ENCODE data around the gene CRELD2.

The CRELD2 gene

DNA sequence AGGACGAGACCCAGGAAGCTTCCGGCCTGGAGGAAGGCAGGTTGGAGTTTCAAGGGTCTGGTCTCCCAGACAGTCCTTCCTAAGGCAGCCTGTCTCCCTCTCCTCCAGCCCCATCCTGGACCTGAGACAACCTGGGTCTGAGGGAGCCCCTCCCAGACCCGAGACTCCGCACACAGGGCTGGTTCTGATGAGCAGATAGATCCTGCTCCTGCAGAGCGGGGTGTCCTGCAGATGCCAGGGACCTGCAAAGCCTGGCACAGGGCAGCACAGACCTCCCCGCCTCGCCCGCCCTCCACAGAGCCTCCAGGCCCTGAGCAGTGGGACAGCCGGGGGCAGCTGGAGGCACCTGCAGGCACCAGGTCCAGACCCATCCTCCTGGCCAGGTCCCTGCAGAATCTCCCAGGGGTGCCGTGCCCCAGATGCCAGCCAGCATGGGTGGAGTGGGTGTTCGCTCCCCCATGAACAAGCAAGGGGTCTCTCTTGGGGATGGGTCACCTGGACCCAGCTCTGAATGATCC lies 49.9 kb downstream of the CRELD2 start:
- no peaks in the 10 kb centered on the region for H3K27me3 ChIP-seq (replicated peaks; ENCODE audit: control insufficient read depth, insufficient read depth, low read length, poor library complexity, severe bottlenecking)
- H3K36me3 ChIP-seq (ENCODE audit: control insufficient read depth, insufficient read depth, low read length), result peaks cover 3% of the 10 kb centered on the region
- H3K4me3 ChIP-seq (ENCODE audit: insufficient read depth, low read depth, low read length, poor library complexity, severe bottlenecking), result no peak overlapping the region
- H3K27ac ChIP-seq (ENCODE audit: insufficient read depth, low read length, poor library complexity, severe bottlenecking), result no peak overlapping the region
- no peak for DNase-seq
- H3K4me1 ChIP-seq (ENCODE audit: control insufficient read depth, insufficient read depth, low read length, poor library complexity, severe bottlenecking), result peaks cover 33% of the 10 kb centered on the region
- H3K9me3 ChIP-seq (ENCODE audit: control insufficient read depth, low read length), result no peaks in the 10 kb centered on the region

- H3K9me3 ChIP-seq (ENCODE audit: control insufficient read depth, low read length), result no peaks in the 10 kb centered on the region
- no peak overlapping the region for H3K4me3 ChIP-seq (ENCODE audit: insufficient read depth, low read depth, low read length, poor library complexity, severe bottlenecking)
- H3K4me1 ChIP-seq (ENCODE audit: control insufficient read depth, insufficient read depth, low read length, poor library complexity, severe bottlenecking), result peaks cover 28% of the 10 kb centered on the region
- no peak for DNase-seq
- H3K27ac ChIP-seq (ENCODE audit: insufficient read depth, low read length, poor library complexity, severe bottlenecking), result no peak overlapping the region
- no peaks in the 10 kb centered on the region for H3K36me3 ChIP-seq (ENCODE audit: control insufficient read depth, insufficient read depth, low read length)
- no peaks in the 10 kb centered on the region for H3K27me3 ChIP-seq (replicated peaks; ENCODE audit: control insufficient read depth, insufficient read depth, low read length, poor library complexity, severe bottlenecking)
Observed at GRCh38 chr22:49968831-49969661, 50.6 kb downstream of the CRELD2 start.

- no peaks in the 10 kb centered on the region for H3K36me3 ChIP-seq (ENCODE audit: control insufficient read depth, insufficient read depth, low read length)
- no peaks in the 10 kb centered on the region for H3K27me3 ChIP-seq (replicated peaks; ENCODE audit: control insufficient read depth, insufficient read depth, low read length, poor library complexity, severe bottlenecking)
- no peak overlapping the region for H3K4me3 ChIP-seq (ENCODE audit: insufficient read depth, low read depth, low read length, poor library complexity, severe bottlenecking)
- H3K27ac ChIP-seq (ENCODE audit: insufficient read depth, low read length, poor library complexity, severe bottlenecking), result peak overlapping the region; percentile 56
- no peaks in the 10 kb centered on the region for H3K9me3 ChIP-seq (ENCODE audit: control insufficient read depth, low read length)
- peaks cover 21% of the 10 kb centered on the region for H3K4me1 ChIP-seq (ENCODE audit: control insufficient read depth, insufficient read depth, low read length, poor library complexity, severe bottlenecking)
- DNase-seq, result no peak
Observed at GRCh38 chr22:49969751-49970527, 51.5 kb downstream of the CRELD2 start.

- peak; percentile 92 to 94 (median 93) for DNase-seq
- Histone ChIP-seq H3K27ac (ENCODE audit: insufficient read depth, low read length, poor library complexity, severe bottlenecking) (peak overlapping the region; percentile 56), H3K9me3 (ENCODE audit: control insufficient read depth, low read length) (no peaks in the 10 kb centered on the region), H3K27me3 (replicated peaks; ENCODE audit: control insufficient read depth, insufficient read depth, low read length, poor library complexity, severe bottlenecking) (no peaks in the 10 kb centered on the region), H3K4me1 (ENCODE audit: control insufficient read depth, insufficient read depth, low read length, poor library complexity, severe bottlenecking) (peaks cover 23% of the 10 kb centered on the region), H3K36me3 (ENCODE audit: control insufficient read depth, insufficient read depth, low read length) (no peaks in the 10 kb centered on the region), H3K4me3 (ENCODE audit: insufficient read depth, low read depth, low read length, poor library complexity, severe bottlenecking) (peak overlapping the region; percentile 55)
Observed at GRCh38 chr22:49970528-49971231, 52.2 kb downstream of the CRELD2 start.

DNA sequence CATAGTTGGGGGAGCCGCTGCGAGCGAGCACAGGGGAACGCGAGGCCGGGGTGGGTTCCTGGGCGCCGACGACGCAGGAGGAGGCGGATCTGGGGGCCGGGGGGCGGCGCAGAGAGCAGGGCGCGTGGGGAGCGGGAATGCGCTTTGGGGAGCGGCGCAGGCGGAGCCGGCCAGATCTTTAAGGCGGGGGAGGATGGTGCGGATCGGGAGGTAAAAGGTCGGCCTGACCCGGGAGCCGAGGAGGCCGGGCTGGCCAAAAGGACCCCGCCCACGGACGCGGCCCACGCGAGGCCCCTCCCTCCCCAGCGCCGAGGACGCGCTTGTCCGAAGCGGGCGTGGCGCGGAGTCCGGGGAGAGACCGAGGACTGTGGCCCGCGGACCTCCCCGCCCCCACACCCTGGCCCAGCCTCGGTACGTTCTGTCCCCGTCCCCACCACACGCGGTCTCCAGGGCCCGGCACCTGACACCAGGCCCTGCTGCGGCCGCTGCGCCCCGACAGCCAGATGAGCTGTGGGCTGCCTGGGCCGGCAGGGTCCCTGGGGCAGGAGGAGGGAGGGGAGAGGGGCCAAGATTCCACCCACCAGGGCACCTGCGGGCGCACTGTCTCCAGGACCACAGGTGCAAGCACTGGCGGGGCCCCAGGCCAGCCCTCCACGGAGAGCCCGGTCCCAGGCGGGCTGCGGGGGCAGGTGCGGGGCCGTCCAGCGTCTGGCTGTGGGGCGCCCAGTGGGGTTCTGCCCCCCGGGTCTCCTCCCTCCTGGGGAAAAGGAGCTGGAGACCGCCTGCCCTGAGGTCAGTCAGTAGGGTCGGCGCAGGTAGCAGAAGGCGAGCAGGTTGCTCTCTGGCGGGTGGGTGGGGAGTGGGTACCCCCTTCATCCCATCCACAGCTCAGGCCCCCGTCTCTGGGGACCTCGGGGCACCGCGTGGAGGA lies 53.1 kb downstream of the CRELD2 start:
- no peaks in the 10 kb centered on the region for H3K27me3 ChIP-seq (replicated peaks; ENCODE audit: control insufficient read depth, insufficient read depth, low read length, poor library complexity, severe bottlenecking)
- no peak for DNase-seq
- H3K36me3 ChIP-seq (ENCODE audit: control insufficient read depth, insufficient read depth, low read length), result no peaks in the 10 kb centered on the region
- H3K27ac ChIP-seq (ENCODE audit: insufficient read depth, low read length, poor library complexity, severe bottlenecking), result peak overlapping the region; percentile 56
- H3K4me1 ChIP-seq (ENCODE audit: control insufficient read depth, insufficient read depth, low read length, poor library complexity, severe bottlenecking), result peaks cover 31% of the 10 kb centered on the region
- H3K4me3 ChIP-seq (ENCODE audit: insufficient read depth, low read depth, low read length, poor library complexity, severe bottlenecking), result peak overlapping the region; percentile 55
- no peaks in the 10 kb centered on the region for H3K9me3 ChIP-seq (ENCODE audit: control insufficient read depth, low read length)

DNA sequence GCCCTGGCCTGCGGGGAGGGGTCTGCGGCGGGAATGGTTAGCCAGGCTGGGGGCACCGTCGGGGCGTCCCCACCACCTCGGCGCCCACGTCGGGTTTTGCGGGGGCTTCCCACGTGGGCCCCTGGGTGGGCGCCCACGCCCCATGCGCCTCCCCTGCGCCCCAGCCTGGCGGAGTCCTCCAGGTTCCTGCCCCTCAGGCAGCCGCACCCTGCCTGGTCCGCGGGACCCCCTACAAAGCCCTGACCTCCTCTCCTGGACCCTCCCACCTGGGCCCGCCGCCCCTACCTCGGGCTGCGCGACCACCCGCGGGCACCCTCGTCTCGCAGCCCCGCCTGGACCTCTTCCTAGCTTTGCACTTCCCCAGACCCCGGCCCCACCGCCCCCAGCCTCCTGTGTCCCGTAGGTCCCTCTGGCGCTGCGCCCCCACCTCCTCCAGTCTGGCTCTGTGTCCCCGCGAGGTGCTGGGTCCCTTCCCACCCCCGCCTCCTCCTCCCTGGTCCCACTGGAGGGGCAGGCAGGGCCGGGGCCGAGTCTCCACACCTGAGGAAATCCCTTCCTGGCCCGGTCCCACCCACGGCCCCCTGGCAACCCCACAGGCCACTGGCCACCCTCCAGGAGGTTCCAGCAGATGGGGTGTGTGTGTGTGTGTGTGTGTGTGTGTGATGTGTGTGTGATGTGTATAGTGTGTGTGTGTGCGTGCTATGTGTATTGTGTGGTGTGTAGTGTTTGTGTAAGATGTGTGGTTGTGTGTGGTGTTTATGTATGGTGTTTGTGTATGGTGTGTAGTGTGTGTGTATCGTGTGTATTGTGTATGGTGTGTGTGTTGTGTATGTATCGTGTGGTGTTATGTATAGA lies 54.0 kb downstream of the CRELD2 start:
- no peak for DNase-seq
- H3K27me3 ChIP-seq (replicated peaks; ENCODE audit: control insufficient read depth, insufficient read depth, low read length, poor library complexity, severe bottlenecking), result no peaks in the 10 kb centered on the region
- peaks cover 34% of the 10 kb centered on the region for H3K4me1 ChIP-seq (ENCODE audit: control insufficient read depth, insufficient read depth, low read length, poor library complexity, severe bottlenecking)
- H3K27ac ChIP-seq (ENCODE audit: insufficient read depth, low read length, poor library complexity, severe bottlenecking), result no peak overlapping the region
- no peak overlapping the region for H3K4me3 ChIP-seq (ENCODE audit: insufficient read depth, low read depth, low read length, poor library complexity, severe bottlenecking)
- no peaks in the 10 kb centered on the region for H3K36me3 ChIP-seq (ENCODE audit: control insufficient read depth, insufficient read depth, low read length)
- H3K9me3 ChIP-seq (ENCODE audit: control insufficient read depth, low read length), result no peaks in the 10 kb centered on the region

DNA sequence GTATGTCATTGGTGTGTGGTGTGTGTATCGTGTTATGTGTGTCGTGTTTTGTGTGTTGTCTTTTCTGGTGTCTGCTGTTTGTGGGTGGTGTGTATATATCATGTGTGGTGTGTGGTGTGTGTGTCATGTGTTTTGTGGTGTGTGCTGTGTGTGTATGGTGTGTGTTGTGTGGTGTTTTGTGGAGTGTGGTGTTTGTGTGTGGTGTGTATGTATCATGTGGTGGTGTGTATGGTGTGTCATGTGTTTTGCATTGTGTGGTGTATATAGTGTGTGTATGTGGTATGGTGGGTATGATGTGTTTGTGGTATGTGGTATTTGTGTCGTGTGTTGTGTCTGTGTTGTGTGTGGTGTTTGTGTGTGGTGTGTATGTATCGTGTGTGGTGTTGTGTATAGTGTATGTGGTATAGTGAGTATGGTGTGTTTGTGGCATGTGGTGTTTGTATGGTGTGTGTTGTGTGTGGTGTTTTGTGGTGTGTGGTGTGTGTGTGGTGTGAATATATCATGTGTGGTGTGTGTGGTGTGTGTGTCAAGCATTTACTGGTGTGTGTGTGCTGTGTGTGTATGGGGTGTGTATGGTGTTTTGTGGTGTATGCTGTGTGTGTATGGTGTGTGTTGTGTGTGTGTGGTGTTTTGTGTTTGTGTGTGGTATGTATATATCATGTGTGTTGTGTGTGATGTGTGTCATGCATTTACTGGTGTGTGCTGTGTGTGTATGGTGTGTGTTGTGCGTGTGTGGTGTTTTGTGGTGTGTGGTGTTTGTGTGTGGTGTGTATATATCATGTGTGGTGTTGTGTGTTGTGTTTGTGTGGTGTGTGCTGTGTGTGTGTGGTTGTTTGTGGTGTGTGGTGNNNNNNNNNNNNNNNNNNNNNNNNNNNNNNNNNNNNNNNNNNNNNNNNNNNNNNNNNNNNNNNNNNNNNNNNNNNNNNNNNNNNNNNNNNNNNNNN lies 54.9 kb downstream of the CRELD2 start:
- Histone ChIP-seq H3K4me1 (ENCODE audit: control insufficient read depth, insufficient read depth, low read length, poor library complexity, severe bottlenecking) (peaks cover 34% of the 10 kb centered on the region), H3K36me3 (ENCODE audit: control insufficient read depth, insufficient read depth, low read length) (no peaks in the 10 kb centered on the region), H3K27me3 (replicated peaks; ENCODE audit: control insufficient read depth, insufficient read depth, low read length, poor library complexity, severe bottlenecking) (no peaks in the 10 kb centered on the region), H3K4me3 (ENCODE audit: insufficient read depth, low read depth, low read length, poor library complexity, severe bottlenecking) (no peak overlapping the region), H3K9me3 (ENCODE audit: control insufficient read depth, low read length) (no peaks in the 10 kb centered on the region), H3K27ac (ENCODE audit: insufficient read depth, low read length, poor library complexity, severe bottlenecking) (no peak overlapping the region)
- DNase-seq, result no peak
